Measurements from ENCODE around the gene SPINK8. TPM values are rescaled to one million over a fixed set of nuclear protein-coding genes. Genes with fewer than 3 reads are reported as not detected.

The SPINK8 gene
- total and polyA plus RNA-seq, 2 donors (not counting 3 experiments of a cell fraction or from before 2014, with no cell fraction given): not detected

DNA sequence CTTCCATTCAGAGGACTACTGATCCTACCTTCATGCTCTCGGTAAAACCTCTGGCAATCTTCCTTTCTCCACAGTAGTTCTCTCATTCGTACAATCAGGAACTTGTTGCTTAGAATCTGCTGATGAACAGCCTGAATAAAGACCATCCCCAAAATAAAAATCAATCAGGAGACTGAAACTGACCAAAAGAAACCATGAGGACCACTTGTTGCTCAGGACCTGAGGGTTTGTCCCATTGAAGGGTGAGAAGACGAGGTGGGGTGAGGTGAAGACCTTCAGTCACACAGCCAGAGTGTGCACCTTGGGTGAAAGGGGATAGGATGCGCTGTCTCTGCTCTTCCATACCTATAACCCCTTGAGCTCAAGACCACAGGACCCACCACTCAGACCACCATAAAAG lies 36.8 kb downstream of the SPINK8 start:
- H3K9me3 ChIP-seq (replicated peaks; ENCODE audit: control insufficient read depth, insufficient read depth, low read length): no peaks in the 10 kb centered on the region

More for the DNA sequence above, 36.8 kb downstream of the SPINK8 start:
- Histone ChIP-seq H4K20me1 (replicated peaks; ENCODE audit: control insufficient read depth, extremely low read depth, insufficient read depth, low read length) (no peaks in the 10 kb centered on the region), H3K36me3 (ENCODE audit: control insufficient read depth in 2 of 2, extremely low read depth in 1 of 2, insufficient read depth in 2 of 2, low read length in 2 of 2) (peaks cover 2 to 16% of the 10 kb centered on the region in 2 experiments), H3K9ac (replicated peaks; ENCODE audit: extremely low read depth, insufficient read depth, low read length) (no peak overlapping the region), H3K79me2 (ENCODE audit: control insufficient read depth, insufficient read depth, low read length) (peaks cover 11% of the 10 kb centered on the region), H3K4me1 (ENCODE audit: control insufficient read depth, extremely low read depth, insufficient read depth, low read length) (peaks cover 7% of the 10 kb centered on the region), H2AFZ (ENCODE audit: low read depth, low read length) (no peak overlapping the region), H3K4me2 (ENCODE audit: insufficient read depth, low read length) (no peak overlapping the region), H3K27ac (ENCODE audit: insufficient read depth, low read depth, low read length) (no peak overlapping the region), H3K27me3 (ENCODE audit: control insufficient read depth in 2 of 2, insufficient read depth in 2 of 2, low read length in 2 of 2) (no peaks in the 10 kb centered on the region), H3K4me3 (replicated peaks in 1 of 3; ENCODE audit: insufficient read depth in 1 of 3, low read depth in 1 of 3, low read length in 3 of 3) (no peak overlapping the region), H3K9me1 (replicated peaks; ENCODE audit: control insufficient read depth, extremely low read depth, insufficient read depth, low read length) (no peaks in the 10 kb centered on the region)
- no TSS peak for BruUV-seq (replicated peaks)
- DNase-seq (ENCODE audit: low read depth, low spot score) (no peak), FAIRE-seq (no peak)
- ChIA-PET POLR2A (no interaction called here), CTCF (no interaction called here)
- intact Hi-C loops (cut with micrococcal nuclease) (no loop called here), dilution Hi-C loops (cut with MboI; ENCODE audit: extremely low pct_ligation_motif_present, low sequenced_read_pairs) (no loop called here)
- TF ChIP-seq CTCF (IDR thresholded peaks at IDR 0.05; ENCODE audit: extremely low read depth in 1 of 2, insufficient read depth in 1 of 2, low read depth in 1 of 2, low read length in 2 of 2) (no peak), POLR2A (IDR thresholded peaks at IDR 0.05; ENCODE audit: low read depth, low read length) (no peak), GATA2 (IDR thresholded peaks at IDR 0.05; ENCODE audit: insufficient read depth, insufficient read length, low read depth, low read length) (no peak), MYC (IDR thresholded peaks at IDR 0.05; ENCODE audit: low read depth, low read length) (no peak), MAX (IDR thresholded peaks at IDR 0.05; ENCODE audit: insufficient read depth, insufficient read length) (no peak), FOS (IDR thresholded peaks at IDR 0.05; ENCODE audit: borderline replicate concordance, insufficient read depth, low read length) (no peak), JUN (IDR thresholded peaks at IDR 0.05; ENCODE audit: borderline replicate concordance, insufficient read depth, insufficient read length, low read depth) (no peak), EZH2 (IDR thresholded peaks at IDR 0.05; ENCODE audit: borderline replicate concordance, low read depth, low read length, severe bottlenecking) (no peak), POLR2AphosphoS5 (IDR thresholded peaks at IDR 0.05; ENCODE audit: insufficient read depth, low read depth, low read length) (no peak)

Measured in endothelial cell of umbilical vein (primary cell).